GM12891 (cell line): Measurements from ENCODE around the gene ARL9.

Source experiments
- PAX5 ChIP-seq: IDR thresholded peaks from 2 replicates; pipeline ENCODE4 v1.6.1; 2011; ENCODE audit warnings: low read length, moderate library complexity, mild to moderate bottlenecking; ENCODE audit not compliant: insufficient read depth, severe bottlenecking
- POLR2A ChIP-seq: IDR thresholded peaks from 2 replicates; pipeline ENCODE4 v1.6.1; 2011; ENCODE audit warnings: low read depth, low read length, control low read depth
- POLR2AphosphoS5 ChIP-seq: IDR thresholded peaks from 2 replicates; pipeline ENCODE4 v1.6.1; 2011; ENCODE audit warnings: low read depth, low read length, control low read depth
- POU2F2 ChIP-seq: IDR thresholded peaks from 2 replicates; pipeline ENCODE4 v1.6.1; 2011; ENCODE audit warnings: low read depth, mild to moderate bottlenecking, control low read depth, low read length, moderate library complexity
- SPI1 ChIP-seq: IDR thresholded peaks from 2 replicates; pipeline ENCODE4 v1.6.1; 2011; ENCODE audit warnings: low read depth, low read length, control low read depth
- TAF1 ChIP-seq: IDR thresholded peaks from 2 replicates; pipeline ENCODE4 v1.6.1; 2011; ENCODE audit warnings: low read depth, low read length, control low read depth

GRCh38 chr4:56531149-56531770, 25.7 kb downstream of the ARL9 start:
- TF ChIP-seq POLR2A = no peak
- no peak for TF ChIP-seq POLR2AphosphoS5
- no peak for TF ChIP-seq POU2F2
- TF ChIP-seq SPI1 = no peak
- TF ChIP-seq TAF1 = no peak
- no peak for TF ChIP-seq PAX5
